H9 (cell line): ENCODE results near the gene SULF2. TPM values are rescaled to one million over a fixed set of nuclear protein-coding genes. Genes with fewer than 3 reads are reported as not detected.
"Not testable (repeated sequence)": the region's sequence is repeated elsewhere in the genome, so short reads cannot be mapped to it uniquely, and the experiment has no call there.

Source experiments
- DNase-seq: peaks from one replicate; pipeline ENCODE4 v3.0.0-alpha.2; 2017
- H2AFZ ChIP-seq: one replicate; pipeline ENCODE4 v1.6.1; 2013; ENCODE audit warnings: mild to moderate bottlenecking, low read length, control low read depth, moderate library complexity
- H2AK5ac ChIP-seq: 2 replicates; pipeline ENCODE4 v1.6.1; 2013; ENCODE audit warnings: low read length, control low read depth, mixed read lengths; ENCODE audit not compliant: insufficient read length
- H2BK120ac ChIP-seq: one replicate; pipeline ENCODE4 v1.6.1; 2013; ENCODE audit warnings: low read depth, mild to moderate bottlenecking, low read length, control low read depth, inconsistent platforms; ENCODE audit not compliant: poor library complexity, severe bottlenecking
- H2BK12ac ChIP-seq: 2 replicates; pipeline ENCODE4 v1.6.1; 2013; ENCODE audit warnings: low read length, control low read depth, mixed read lengths, low read depth; ENCODE audit not compliant: insufficient read length
- H2BK15ac ChIP-seq: 2 replicates; pipeline ENCODE4 v1.6.1; 2013; ENCODE audit warnings: low read depth, low read length, control low read depth
- H2BK20ac ChIP-seq: one replicate; pipeline ENCODE4 v1.6.1; 2013; ENCODE audit warnings: low read depth, mild to moderate bottlenecking, low read length, control low read depth, inconsistent platforms; ENCODE audit not compliant: poor library complexity, severe bottlenecking
- H2BK5ac ChIP-seq: 2 replicates; pipeline ENCODE4 v1.6.1; 2013; ENCODE audit warnings: low read length, control low read depth, mixed read lengths; ENCODE audit not compliant: insufficient read length
- H3K14ac ChIP-seq: 2 replicates; pipeline ENCODE4 v1.6.1; 2013; ENCODE audit warnings: low read length, control low read depth; ENCODE audit not compliant: insufficient read depth
- H3K18ac ChIP-seq: 2 replicates; pipeline ENCODE4 v1.6.1; 2013; ENCODE audit warnings: low read depth, mild to moderate bottlenecking, mixed read lengths, low read length, control low read depth; ENCODE audit not compliant: insufficient read length
- H3K23ac ChIP-seq: 2 replicates; pipeline ENCODE4 v1.6.1; 2013; ENCODE audit warnings: low read length, control low read depth, mixed read lengths, low read depth; ENCODE audit not compliant: insufficient read length
- H3K23me2 ChIP-seq: 2 replicates; pipeline ENCODE4 v1.6.1; 2013; ENCODE audit warnings: low read depth, mild to moderate bottlenecking, mixed read lengths, low read length, control low read depth; ENCODE audit not compliant: insufficient read length, poor library complexity, severe bottlenecking
- H3K27ac ChIP-seq: 2 replicates; pipeline ENCODE4 v1.5.1; 2013; ENCODE audit warnings: low read length, control low read depth, mixed read lengths, low read depth; ENCODE audit not compliant: insufficient read length
- H3K27me3 ChIP-seq: 2 replicates; pipeline ENCODE4 v1.6.1; 2013; ENCODE audit warnings: low read length, control low read depth, inconsistent platforms; ENCODE audit not compliant: insufficient read depth
- H3K4ac ChIP-seq: 2 replicates; pipeline ENCODE4 v1.6.1; 2013; ENCODE audit warnings: low read depth, mild to moderate bottlenecking, control low read depth, inconsistent platforms, low read length, moderate library complexity
- H3K4me1 ChIP-seq: 2 replicates; pipeline ENCODE4 v1.6.1; 2013; ENCODE audit warnings: low read length, control low read depth, inconsistent platforms; ENCODE audit not compliant: insufficient read depth
- H3K4me2 ChIP-seq: 2 replicates; pipeline ENCODE4 v1.6.1; 2013; ENCODE audit warnings: low read length, control low read depth, mixed read lengths; ENCODE audit not compliant: insufficient read length, insufficient read depth
- H3K56ac ChIP-seq: 2 replicates; pipeline ENCODE4 v1.6.1; 2013; ENCODE audit warnings: low read depth, mild to moderate bottlenecking, mixed read lengths, low read length, control low read depth; ENCODE audit not compliant: insufficient read length
- H3K79me1 ChIP-seq: 2 replicates; pipeline ENCODE4 v1.6.1; 2013; ENCODE audit warnings: low read depth, mild to moderate bottlenecking, moderate library complexity, low read length, control low read depth, inconsistent platforms; ENCODE audit not compliant: insufficient read depth, poor library complexity, severe bottlenecking
- H3K79me2 ChIP-seq: 2 replicates; pipeline ENCODE4 v1.6.1; 2013; ENCODE audit warnings: low read length, control low read depth, inconsistent platforms; ENCODE audit not compliant: insufficient read depth
- H3K9ac ChIP-seq: 2 replicates; pipeline ENCODE4 v1.6.1; 2013; ENCODE audit warnings: low read length, control low read depth, mixed read lengths; ENCODE audit not compliant: insufficient read length; ENCODE audit errors: extremely low read depth
- H3K9me3 ChIP-seq: one replicate; pipeline ENCODE4 v1.6.1; 2013; ENCODE audit warnings: low read depth, low read length, inconsistent platforms; ENCODE audit not compliant: control insufficient read depth
- H3T11ph ChIP-seq: one replicate; pipeline ENCODE4 v1.6.1; 2013; ENCODE audit warnings: mild to moderate bottlenecking, low read length, control low read depth, inconsistent platforms
- H4K20me1 ChIP-seq: one replicate; pipeline ENCODE4 v1.6.1; 2013; ENCODE audit not compliant: control insufficient read depth, insufficient read length, insufficient read depth
- H4K5ac ChIP-seq: 2 replicates; pipeline ENCODE4 v1.6.1; 2013; ENCODE audit warnings: low read depth, mild to moderate bottlenecking, mixed read lengths, low read length, control low read depth; ENCODE audit not compliant: insufficient read length
- H4K8ac ChIP-seq: replicated peaks from 2 replicates; pipeline ENCODE4 v1.6.1; 2013; ENCODE audit warnings: low read length, control low read depth, mixed read lengths, low read depth; ENCODE audit not compliant: insufficient read length
- H4K91ac ChIP-seq: 2 replicates; pipeline ENCODE4 v1.6.1; 2013; ENCODE audit warnings: low read depth, mild to moderate bottlenecking, moderate library complexity, mixed read lengths, low read length, control low read depth; ENCODE audit not compliant: insufficient read length
- H3K27ac Mint-ChIP-seq, 3 experiments: 2 replicates in 2 of 3; 3 replicates in 1 of 3; pipeline ENCODE4 v1.8.0; 2020 to 2021; ENCODE audit warnings: mixed read lengths in 3 of 3, mild to moderate bottlenecking in 1 of 3, moderate library complexity in 1 of 3
- H3K27me3 Mint-ChIP-seq: 2 replicates; pipeline ENCODE4 v1.8.0; 2021; ENCODE audit warnings: low read depth, mild to moderate bottlenecking, moderate library complexity, mixed read lengths
- H3K36me3 Mint-ChIP-seq, 3 experiments: 2 replicates in 2 of 3; 3 replicates in 1 of 3; pipeline ENCODE4 v1.8.0; 2020 to 2021; ENCODE audit warnings: low read depth in 3 of 3, mixed read lengths in 3 of 3; ENCODE audit not compliant: insufficient read depth in 1 of 3
- H3K4me1 Mint-ChIP-seq, 2 experiments: 2 replicates each; pipeline ENCODE4 v1.8.0; 2020; ENCODE audit warnings: mixed read lengths in 2 of 2
- H3K4me3 Mint-ChIP-seq, 2 experiments: 2 replicates in 1 of 2; 3 replicates in 1 of 2; pipeline ENCODE4 v1.8.0; 2020 to 2021; ENCODE audit warnings: mild to moderate bottlenecking in 2 of 2, mixed read lengths in 2 of 2, moderate library complexity in 1 of 2
- H3K9me3 Mint-ChIP-seq, 2 experiments: 2 replicates in 1 of 2; 3 replicates in 1 of 2; pipeline ENCODE4 v1.8.0; 2020; ENCODE audit warnings: mild to moderate bottlenecking in 2 of 2, mixed read lengths in 2 of 2, moderate library complexity in 1 of 2
- CTCF ChIP-seq: fragments of 200-600 bp; sonication (generic); conservative IDR thresholded peaks from 3 replicates; pipeline ENCODE4 v1.8.0; 2021; ENCODE audit warnings: antibody characterized with exemption, mild to moderate bottlenecking
- WGBS: extraction: QIAGEN DNeasy Blood & Tissue Kit; methylation state at CpG from one replicate; pipeline ENCODE4 v1.1.7; 2013; ENCODE audit warnings: missing lambda C conversion rate, low lambda C conversion rate, mixed read lengths; ENCODE audit not compliant: insufficient read length; ENCODE audit errors: extremely low coverage; 5-methylcytosine and 5-hydroxymethylcytosine counted together
- total RNA-seq: library from RNA; stranded (reverse); gene quantifications from 2 replicates; pipeline ENCODE4 v1.2.1, GENCODE V29; 2021

Gene SULF2
- total RNA-seq, 1 experiment from 2014 or later: 31.2 TPM

GRCh38 chr20:47795214-47795907 lies 10.1 kb upstream of the SULF2 start:
- no peaks in the 10 kb centered on the region for H3K27me3 ChIP-seq
- no peak for DNase-seq
- H3K27me3 Mint-ChIP-seq: peaks cover 6% of the 10 kb centered on the region
- H2BK5ac ChIP-seq: no peak overlapping the region
- H3K79me2 ChIP-seq: no peaks in the 10 kb centered on the region
- H3K14ac ChIP-seq: peak overlapping the region; percentile 80; the same call in 1 of the 2 replicates
- no peak overlapping the region for H2BK120ac ChIP-seq
- H3K79me1 ChIP-seq: no peaks in the 10 kb centered on the region
- no peaks in the 10 kb centered on the region for H4K20me1 ChIP-seq
- no peak overlapping the region for H3K56ac ChIP-seq
- no peak overlapping the region for H4K8ac ChIP-seq
- H4K91ac ChIP-seq: no peak overlapping the region
- no peak overlapping the region for H3K27ac ChIP-seq
- H3K18ac ChIP-seq: no peak overlapping the region
- peaks cover 0 to 2% of the 10 kb centered on the region in 2 experiments; a peak in 1 of 5 replicates for H3K9me3 Mint-ChIP-seq
- H4K5ac ChIP-seq: no peak overlapping the region
- H3T11ph ChIP-seq: no peak overlapping the region
- no peak overlapping the region for H3K4me3 Mint-ChIP-seq
- H2AK5ac ChIP-seq: no peak overlapping the region
- no peak overlapping the region for H3K9ac ChIP-seq
- WGBS: no CpG with 5 or more reads among the region's 17 CpGs
- H3K9me3 ChIP-seq: no peaks in the 10 kb centered on the region
- no peaks in the 10 kb centered on the region for H3K4me1 ChIP-seq
- H3K23ac ChIP-seq: no peak overlapping the region
- H2AFZ ChIP-seq: no peak overlapping the region
- no peak overlapping the region for H3K4ac ChIP-seq
- H3K4me2 ChIP-seq: no peak overlapping the region
- no peak overlapping the region for H2BK12ac ChIP-seq
- H3K23me2 ChIP-seq: no peaks in the 10 kb centered on the region
- TF ChIP-seq CTCF: no peak
- no peak overlapping the region for H2BK15ac ChIP-seq
- H3K36me3 Mint-ChIP-seq: no peaks in the 10 kb centered on the region
- H3K27ac Mint-ChIP-seq: peak overlapping the region in 1 of 3 experiments; percentile 34; a peak in 1 of 7 replicates
- H2BK20ac ChIP-seq: no peak overlapping the region
- peaks cover 12 to 28% of the 10 kb centered on the region in 2 experiments for H3K4me1 Mint-ChIP-seq

- H2BK12ac ChIP-seq, H3K4me3 Mint-ChIP-seq, H3K27me3 Mint-ChIP-seq: not testable (repeated sequence)
These were observed 9.0 kb upstream of the SULF2 start for GRCh38 chr20:47794264-47794663.

More at GRCh38 chr20:47794264-47794663, 9.0 kb upstream of the SULF2 start:
- not testable (repeated sequence) for H2AK5ac ChIP-seq, H3K9ac ChIP-seq, H3K79me1 ChIP-seq, H3K56ac ChIP-seq, H3K27ac Mint-ChIP-seq, H3K4ac ChIP-seq, H2AFZ ChIP-seq, H3K79me2 ChIP-seq, H4K20me1 ChIP-seq, H3K9me3 ChIP-seq, H2BK5ac ChIP-seq, H4K8ac ChIP-seq, H3K27ac ChIP-seq, H2BK15ac ChIP-seq, H3K27me3 ChIP-seq, H3K23ac ChIP-seq, H3K4me1 ChIP-seq, DNase-seq, H3K4me2 ChIP-seq, H4K5ac ChIP-seq, H3T11ph ChIP-seq, H3K18ac ChIP-seq, H2BK120ac ChIP-seq, H3K9me3 Mint-ChIP-seq, H3K14ac ChIP-seq, H2BK20ac ChIP-seq, H3K23me2 ChIP-seq, H4K91ac ChIP-seq, H3K36me3 Mint-ChIP-seq
- no CpG with 5 or more reads among the region's 6 CpGs for WGBS
- peaks cover 17 to 37% of the 10 kb centered on the region in 2 experiments for H3K4me1 Mint-ChIP-seq
